Fibroblast of gingiva (primary cell): Measurements from ENCODE around the gene SLC17A9.

Experiments
- DNase-seq: peaks from one replicate; pipeline ENCODE4 v3.0.0-alpha.2; 2011; ENCODE audit warnings: low read depth

Gene SLC17A9

DNA sequence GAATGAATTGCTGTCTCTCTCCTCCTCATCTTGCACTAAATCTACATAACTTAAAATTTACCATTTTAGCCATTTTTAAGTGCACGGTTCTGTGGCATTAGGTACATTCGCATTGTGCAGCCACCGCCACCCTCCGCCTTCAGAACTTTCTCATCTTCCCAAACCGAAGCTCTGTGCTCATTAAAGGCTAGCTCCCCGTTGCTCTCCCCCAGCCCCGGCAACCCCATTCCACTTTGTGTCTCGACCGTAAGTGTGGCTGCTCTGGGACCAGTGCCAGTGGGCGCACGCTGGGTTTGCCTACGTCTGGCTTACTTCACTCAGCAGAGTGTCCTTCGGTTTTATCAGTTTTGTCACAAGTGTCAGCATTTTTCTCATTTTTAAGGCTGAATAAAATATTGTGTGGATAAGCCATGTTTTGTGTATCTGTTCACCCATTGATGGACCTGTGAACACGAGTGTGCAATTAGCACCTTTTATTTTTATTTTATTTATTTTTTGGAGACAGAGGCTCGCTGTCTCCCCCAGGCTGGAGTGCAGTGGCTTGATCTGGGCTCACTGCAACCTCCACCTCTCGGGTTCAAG is 16.8 kb downstream of the SLC17A9 start:
- DNase-seq, result no peak

DNA sequence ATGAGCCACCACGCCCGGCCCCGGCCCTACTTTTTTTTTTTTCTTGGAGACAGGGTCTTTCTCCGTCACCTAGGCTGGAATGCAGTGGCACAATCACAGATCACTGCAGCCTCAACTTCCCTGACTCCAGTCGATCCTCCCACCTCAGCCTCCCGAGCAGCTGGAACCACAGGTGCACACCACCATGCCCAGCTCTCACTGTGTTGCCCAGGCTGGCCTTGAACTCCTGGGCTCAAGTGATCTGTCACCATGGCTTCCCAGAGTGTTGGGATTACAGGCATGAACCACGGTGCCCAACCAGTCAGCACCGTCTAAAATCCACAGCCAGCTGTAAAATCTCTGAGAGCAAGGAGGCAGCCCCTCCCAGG is 17.4 kb downstream of the SLC17A9 start:
- DNase-seq, result no peak

DNA sequence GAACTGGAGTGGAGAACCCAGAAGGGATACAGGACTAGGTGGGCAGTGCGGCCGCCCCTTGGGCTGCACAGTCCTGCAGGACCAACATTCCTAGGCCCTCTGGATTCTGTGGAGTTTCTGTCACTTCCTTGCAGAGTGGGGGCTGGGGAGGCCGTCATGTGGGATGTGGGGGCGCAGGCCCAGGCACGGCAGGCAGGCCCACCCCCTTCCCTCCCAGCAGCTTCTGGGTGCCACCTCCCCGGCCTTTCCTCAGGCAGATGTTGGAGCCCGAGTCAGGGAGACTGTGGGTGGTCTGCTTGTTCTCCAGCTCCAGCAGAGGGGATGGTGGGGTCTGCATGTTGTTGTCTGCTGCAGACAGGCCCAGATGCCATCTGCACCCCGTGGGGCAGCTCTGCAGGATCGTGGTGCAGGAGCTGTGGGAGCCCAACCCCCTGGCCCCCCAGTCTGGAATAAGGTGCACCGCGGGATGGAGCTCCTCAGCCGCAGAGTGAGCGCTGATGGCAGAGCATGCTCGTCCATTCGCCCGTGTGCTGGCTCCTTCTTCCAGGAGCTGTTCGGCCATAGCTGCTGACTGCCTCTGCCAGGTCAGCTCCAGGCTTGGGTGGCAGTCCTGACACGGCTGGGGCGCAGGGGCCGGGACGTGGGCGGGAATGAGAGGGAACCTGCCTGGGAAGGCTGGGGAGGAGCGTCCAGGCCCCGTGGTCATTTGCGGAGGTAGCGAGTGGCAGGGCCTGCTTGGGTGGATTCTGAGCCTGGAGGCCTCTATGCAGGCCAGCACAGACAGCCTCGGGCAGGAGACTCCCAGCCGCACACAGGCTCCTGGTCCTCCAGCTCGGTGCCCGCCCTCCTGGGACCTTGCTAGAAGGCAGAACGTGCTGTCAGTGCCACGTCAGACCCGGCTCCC is 18.1 kb downstream of the SLC17A9 start:
- DNase-seq, result no peak

DNA sequence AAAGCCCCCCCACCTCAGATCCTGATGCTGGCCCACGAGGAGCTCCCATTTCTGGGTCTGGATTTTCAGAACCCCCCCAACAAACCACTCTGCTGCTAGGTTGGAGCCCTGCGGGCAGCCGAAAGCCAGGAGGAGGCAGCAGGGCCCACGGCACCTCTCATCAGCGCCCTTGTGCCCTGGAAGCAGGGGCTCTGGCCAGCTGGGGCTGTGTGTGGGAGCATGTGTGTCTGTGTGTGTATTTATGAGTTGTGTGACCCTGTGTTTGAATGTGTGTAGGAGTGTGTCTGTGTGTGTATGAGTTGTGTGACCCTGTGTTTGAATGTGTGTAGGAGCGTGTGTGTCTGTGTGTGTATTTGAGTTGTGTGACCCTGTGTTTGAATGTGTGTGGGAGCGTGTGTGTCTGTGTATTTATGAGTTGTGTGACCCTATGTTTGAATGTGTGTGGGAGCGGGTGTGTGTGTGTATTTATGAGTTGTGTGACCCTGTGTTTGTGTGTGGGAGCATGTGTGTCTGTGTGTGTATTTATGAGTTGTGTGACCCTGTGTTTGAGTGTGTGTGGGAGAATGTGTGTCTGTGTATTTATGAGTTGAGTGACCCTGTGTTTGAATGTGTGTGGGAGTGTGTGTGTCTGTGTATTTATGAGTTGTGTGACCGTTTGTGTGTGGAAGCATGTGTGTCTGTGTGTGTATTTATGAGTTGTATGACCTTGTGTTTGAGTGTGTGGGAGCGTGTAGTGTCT is 18.9 kb downstream of the SLC17A9 start:
- DNase-seq, result no peak

DNA sequence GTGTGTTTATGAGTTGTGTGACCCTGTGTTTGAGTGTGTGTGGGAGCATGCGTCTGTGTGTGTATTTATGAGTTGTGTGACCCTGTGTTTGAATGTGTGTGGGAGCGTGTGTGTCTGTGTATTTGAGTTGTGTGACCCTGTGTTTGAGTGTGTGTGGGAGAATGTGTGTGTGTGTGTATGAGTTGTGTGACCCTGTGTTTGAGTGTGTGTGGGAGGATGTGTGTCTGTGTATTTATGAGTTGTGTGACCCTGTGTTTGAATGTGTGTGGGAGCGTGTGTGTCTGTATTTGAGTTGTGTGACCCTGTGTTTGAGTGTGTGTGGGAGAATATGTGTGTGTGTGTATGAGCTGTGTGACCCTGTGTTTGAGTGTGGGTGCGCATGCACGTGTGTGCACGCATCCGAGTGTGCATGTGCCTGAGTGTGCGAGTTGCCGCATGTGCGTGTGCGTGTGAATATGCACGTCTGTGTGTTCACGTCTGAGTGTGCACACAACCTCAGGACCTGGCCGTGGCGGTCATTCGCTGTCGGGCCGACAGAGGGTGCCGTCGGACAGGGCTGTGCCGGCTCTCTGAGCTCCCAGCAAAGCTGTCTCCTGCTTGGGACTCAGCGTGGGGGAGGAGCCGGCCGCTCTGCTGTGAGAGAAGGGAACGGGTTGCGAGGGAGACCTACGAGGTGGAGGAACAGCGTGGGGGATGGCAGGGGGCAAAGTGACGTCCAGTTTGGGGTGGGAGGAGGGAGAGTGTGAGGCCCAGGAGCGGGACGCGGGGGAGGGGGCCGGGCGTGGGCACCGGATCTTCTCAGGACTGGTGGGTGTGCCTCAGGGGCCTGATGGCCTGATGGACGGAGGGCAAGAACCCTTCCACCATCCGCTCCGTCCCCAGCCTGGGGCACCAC is 19.7 kb downstream of the SLC17A9 start:
- peak; percentile 65 for DNase-seq

DNA sequence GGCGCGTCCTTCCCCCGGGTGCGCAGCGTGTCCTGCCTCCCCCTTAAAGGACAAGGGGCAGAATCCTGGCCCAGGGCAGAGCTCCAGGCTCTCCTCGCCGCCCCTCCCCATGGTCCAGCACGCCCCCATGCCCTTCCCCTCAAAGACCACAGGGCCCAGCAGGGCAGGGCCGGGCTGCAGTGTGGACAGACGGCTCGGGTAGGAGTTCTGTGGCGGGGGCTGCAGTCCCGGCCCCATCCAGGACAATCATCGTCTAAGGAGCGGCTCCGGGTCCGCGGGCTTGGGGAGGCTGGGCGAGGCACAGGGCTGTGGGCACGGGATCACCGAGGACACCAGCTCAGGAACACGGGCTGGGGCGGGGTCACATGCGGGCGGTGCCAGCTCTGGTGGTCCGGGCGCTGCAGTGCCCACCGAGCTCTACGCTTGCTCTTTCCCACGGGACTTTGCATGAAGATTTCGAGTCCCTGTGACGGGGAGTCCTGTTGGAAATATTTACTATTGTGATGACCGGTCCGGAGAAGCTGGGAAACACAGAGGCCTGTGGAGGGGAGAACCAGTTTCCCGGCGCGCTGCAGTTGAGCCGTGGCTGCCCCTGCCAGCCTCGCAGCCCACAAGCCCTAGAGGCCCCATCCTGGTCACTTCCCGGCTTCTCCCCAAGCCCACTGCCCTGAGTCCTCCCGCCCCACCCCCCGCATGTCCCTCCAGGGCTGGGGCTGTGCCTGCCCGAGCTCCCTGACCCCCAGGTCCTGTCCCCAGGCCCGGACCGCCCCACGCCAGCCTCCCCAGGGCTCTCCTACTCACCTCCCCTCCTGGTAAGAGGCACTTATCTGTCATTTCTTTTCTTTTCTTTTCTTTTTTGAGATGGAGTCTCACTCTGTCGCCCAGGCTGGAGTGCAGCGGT is 20.6 kb downstream of the SLC17A9 start:
- DNase-seq, result no peak

DNA sequence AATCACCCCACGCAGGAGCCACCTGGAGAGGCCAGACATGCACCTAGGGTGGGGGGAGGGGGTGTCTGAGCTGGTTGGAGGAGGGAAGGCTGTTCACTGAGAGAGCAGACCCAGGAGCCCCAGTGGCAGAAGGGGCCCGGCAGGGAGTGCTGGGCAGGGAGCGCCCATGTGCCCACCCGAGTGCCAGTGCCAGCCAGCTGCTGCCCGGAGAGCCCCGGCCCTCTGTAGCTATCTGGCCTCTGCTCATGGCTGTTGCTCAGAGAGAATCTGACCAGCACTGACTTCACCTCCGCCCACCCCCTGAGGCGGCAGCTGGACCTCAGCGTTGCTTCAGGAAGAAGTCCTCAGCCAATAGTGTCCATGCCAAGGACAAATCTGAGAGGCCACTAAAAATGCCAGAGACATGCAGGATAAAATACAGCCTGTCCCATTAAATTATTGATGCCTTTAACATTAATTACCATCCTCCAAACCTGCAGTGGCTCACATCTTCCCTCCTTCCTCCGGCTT is 22.8 kb downstream of the SLC17A9 start:
- DNase-seq, result no peak

DNA sequence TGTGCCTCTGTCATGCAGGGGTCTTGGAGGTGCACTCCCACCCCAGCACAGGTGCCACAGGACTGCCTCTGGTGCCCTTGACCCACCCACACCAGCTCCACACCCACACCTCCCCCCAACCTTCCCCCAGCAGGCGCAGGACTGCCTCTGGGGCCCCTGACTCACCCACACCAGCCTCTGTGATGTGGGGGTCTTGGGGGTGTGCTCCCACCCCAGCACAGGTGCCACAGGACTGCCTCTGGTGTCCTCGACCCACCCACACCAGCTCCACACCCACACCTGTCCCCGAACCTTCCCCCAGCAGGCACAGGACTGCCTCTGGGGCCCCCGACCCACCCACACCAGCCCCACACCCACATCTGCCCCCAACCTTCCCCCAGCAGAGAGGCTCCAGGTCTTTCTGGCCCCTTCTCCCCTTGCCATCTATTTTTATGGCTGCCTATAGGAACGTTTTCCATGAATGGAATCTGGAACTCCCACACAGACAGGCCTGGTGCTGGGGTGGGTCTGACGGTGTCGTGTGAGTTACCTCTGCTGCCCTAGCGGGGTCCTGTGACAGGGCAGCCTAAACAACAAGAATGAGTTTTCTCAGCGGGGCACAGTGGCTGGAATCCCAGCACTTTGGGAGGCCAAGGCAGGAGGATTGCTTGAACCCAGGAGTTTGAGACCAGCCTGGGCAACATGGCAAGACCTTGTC is 23.5 kb downstream of the SLC17A9 start:
- no peak for DNase-seq

DNA sequence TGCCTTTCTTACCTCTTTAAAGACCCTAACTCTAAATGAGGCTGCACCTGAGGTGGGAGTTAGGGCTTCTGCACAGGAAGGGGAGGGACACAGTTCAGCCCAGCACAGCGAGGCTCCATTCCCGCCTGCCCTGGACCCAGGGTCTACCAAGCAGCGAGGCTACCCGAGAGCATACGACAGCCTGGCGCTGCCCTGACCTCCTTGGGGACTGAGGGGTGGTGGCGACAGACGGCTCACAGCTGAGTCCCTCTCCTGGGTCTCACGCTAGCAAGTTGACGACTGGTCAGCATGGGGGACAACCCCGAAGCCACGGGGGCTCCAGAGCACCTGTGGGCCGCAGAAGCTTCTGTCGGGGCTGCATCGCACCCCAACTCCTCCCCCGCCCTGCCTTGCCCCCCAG is 24.4 kb downstream of the SLC17A9 start:
- no peak for DNase-seq

DNA sequence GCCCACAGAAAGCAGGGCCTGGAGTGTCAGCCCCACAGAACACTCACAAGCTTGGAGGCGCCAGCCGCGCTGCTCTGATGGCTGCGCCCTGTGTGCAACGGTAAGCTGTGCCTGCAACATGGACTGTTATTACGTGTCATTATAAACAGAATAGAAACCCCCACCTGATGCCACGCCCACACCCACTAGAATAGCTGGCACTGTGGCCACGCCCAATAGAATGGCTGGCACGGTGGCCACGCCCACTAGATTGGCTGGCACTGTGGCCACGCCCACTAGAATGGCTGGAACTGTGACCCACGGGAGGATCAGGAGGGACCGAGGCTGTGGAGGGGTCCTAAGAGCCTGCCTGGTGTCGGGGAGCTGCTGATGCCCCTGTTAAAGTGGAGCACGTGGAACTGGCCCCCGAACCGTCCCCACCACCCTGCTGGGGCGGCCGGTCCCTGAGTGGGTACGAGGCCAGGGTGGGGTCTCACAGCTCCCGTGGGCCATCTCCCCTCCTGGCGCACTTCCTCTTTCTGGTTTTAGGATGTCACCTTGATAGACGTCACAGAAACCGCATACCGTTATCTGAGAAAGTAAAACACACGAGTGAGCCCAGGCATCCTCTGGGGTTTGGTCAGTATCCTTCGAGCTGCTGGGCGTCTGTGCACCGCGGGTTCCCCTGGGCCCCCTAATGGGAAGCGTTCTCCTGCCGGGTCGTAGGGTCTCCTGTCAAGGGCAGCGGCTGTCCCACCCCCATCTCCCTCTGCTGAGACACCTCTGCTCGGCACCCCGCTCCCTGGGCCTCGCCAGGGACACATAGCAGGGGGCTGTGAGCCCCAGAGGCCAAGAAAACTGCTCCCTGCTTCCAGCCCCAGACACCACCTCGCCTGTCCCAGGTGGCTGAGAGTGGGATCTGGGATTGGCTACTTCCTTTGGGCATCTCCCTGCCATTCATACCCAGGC is 25.4 kb downstream of the SLC17A9 start:
- DNase-seq, result no peak

DNA sequence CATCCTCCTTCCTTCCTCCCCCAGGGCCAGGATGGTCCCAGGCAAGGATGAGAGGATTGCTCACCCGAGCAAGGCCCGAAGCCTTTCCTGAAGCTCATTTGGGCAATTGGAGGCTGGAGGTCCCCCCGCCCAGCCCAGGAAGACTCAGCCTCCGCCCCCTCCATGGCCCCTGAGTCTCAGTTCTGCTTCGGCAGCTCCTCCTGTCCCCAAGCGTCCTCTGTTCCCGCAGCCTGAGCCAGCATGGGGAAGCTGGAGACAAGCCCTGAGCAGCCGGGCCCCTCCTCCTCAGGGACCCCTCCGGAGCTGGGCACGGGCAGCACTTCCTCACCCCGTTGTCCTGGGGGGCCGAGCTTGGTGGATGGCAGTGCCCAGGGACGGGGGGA is 26.0 kb downstream of the SLC17A9 start:
- DNase-seq, result no peak

DNA sequence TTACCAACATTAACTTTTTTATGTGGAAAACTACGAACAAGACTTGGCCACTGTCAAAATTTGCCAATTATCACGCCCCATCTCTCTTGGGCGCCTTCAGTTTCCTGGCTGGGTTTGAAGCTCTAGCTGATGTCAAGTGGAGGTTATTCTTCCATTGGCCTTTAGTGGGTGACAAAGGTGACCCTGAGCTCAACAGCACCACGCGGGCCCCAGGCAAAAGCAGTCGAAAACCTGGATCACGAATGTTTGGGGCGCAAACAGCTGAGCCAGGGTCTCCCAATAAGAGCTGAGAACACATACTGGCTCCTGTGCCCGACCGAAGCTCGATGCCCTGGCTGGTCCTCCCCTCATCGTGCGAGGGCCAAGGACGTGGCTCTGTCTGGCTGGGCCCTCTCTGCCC is 26.8 kb downstream of the SLC17A9 start:
- no peak for DNase-seq

DNA sequence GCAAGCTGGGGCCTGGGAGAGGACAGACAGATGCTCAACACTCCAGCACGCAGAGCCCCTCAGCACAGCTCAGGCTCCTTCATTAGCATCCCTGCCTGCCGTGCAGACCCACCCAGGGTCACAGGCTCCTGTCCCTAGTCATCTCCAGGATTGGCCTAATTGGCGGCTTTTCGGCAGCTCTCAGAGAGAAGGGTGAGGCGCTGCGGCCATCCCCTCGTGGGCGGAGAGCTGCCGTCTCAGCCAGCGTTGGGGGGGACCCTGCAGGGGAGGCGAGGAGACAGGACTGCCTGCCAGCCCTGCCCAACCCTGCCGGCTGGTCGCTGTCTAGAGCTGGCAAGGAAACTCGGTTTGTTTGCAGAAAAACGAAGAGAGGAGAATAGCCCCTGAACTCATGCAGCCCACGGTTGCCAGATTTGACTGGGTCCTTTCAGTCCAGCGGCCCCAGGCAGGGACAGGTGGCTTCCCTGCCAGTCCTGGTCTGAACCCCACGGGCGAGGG is 27.4 kb downstream of the SLC17A9 start:
- no peak for DNase-seq

DNA sequence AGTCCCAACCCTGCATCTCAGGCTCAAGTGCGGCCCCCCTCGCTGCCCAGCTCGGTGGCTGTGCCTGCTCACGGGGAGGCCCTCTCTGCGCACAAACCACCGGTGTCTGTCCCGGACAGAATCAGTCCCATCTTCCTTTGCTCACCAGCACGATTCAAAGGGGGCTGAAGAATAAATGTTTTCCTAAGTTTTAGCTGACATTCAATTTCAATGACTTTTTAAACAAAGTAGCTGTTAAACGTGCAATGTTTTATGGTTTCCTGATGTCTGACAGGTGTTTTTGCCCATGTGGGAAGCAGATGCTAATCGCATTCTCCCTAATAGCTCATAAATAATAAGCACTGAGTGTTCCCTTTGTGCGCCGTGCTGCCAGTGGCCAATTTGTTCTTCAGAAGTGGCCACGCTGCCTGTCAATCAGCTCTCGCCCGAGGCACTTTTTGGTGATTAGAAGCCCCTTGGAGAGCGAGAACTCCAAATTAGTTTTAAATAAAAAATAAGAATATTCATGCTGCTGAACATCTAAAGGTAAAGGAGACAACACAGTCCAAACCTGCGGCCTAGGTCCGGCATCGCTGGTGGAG is 28.0 kb downstream of the SLC17A9 start:
- no peak for DNase-seq

DNA sequence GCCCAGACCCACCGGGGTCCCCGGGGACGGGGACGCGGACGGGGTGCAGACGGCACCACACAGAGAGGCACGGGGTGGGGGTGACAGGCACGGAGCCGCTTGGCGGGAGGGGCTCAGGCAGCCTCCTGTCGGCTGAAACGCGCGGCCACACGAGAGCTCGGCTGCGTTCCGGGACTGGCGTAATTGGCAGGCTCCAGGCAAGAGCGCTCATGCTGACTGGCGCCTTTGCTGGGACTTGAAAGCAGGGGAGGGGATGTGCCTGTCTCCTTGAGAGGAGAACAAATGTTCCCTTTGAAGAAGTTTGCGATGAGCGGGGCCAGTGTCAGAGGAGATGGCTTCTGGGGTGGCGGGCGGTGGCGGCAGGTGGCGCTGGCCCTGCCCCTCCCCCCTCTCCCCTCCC is 28.5 kb downstream of the SLC17A9 start:
- DNase-seq, result no peak

DNA sequence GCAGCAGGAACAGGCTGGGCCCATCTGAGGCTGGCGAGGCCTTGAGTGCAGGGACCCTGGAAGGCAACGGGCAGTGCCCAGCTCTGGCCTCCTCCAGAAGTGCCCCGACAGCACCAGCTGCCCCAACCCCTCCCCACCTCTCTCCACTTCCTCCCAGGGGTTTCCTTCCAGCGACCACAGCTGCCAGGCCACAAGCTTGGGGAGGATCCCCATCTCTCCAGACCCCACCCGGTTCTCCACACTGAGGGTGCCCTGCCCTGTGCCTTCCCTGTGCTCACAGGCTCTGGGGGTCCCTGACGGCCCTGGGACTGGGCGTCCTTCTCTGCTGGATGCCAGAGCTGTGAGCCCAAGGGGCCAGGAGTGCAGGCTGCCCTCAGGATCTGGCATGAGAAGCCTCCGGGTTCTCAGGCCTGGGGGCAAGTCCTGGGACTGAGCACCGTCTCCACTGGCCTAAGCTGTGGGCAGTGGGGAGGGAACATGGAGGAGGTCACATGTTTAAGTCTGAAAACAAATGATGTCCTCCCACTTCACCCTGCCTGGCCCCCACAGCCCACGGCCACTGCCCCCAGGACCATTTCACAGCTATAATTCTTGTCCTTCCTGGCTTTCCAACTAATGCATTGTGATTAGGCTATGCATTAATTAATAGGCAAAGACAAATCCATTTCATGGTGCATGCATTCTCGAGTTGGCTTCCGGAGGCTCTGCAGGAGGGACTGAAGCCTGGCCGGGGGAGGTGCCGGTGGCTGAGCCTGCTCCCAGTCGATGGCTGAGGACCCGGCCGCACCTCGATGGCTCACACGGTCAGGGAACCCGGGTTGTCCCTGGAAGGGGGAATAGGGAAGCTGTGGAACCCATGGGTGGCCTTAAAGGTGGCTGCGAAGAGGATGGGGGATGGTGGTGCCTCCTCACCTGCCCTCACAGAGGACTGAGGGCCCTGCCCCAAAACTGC is 29.9 kb downstream of the SLC17A9 start:
- no peak for DNase-seq

DNA sequence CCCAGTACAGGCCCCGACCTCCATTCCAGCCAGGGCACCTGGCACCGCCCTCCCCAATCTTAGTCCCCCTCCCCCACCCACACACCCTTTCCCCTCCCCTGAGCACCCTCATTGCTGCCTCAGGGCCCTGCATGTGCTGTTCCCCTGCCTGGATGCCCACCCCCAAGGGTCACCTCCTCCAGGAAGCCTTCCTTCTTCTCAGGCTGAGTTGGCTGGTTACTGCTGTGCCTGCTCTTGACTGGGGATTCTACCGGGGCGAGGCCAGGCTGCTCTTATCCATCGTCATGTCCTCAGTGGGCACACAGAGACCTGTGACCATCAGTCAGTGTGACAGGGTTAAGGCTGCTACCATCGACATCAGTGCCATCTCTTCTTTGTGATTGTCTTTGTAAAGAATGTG is 30.7 kb downstream of the SLC17A9 start:
- DNase-seq, result no peak
